ENCODE measurements around the gene ERMARD.

The ERMARD gene

DNA sequence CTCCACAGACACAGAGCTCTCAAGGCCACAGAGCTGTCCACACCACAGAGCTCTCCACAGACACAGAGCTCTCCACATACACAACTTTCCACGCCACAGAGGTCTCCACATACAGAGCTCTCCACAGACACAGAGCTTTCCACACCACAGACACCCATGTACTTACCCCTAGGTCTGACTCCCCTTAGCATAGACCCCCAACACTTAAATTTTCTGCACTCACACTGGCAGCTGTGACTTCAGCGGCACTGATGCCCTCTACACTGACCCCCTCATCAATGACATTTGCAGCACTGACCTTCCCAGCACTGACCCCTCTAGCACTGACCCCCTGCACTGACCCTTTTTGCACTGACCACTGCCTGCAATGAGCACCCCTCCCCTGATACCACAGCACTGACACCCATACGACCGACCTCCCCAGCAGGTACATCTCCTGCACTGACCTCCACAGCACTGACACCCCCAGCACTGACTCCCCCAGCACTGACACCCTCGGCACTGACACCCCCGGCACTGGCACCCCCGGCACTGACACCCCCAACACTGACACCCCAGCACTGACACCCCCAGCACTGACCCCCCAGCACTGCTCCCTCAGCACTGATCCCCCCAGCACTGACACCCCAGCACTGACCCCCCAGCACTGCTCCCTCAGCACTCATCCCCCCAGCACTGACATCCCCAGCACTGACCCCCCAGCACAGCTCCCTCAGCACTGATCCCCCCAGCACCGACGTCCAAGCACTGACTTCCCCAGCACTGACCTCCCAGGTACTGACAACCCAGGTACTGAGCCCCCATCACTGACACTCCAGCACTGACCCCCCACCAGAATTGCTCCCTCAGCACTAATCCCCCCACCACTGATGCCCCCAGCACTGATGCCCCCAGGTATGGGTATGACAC, 56.5 kb downstream of the ERMARD start:
- Histone ChIP-seq H3K4me3 (replicated peaks; ENCODE audit: insufficient read depth, low read length) (no peak overlapping the region), H3K27me3 (ENCODE audit: insufficient read depth, poor library complexity, severe bottlenecking) (peaks cover 12% of the 10 kb centered on the region), H3K27ac (replicated peaks) (no peak overlapping the region)
- TF ChIP-seq, protein P1, sequence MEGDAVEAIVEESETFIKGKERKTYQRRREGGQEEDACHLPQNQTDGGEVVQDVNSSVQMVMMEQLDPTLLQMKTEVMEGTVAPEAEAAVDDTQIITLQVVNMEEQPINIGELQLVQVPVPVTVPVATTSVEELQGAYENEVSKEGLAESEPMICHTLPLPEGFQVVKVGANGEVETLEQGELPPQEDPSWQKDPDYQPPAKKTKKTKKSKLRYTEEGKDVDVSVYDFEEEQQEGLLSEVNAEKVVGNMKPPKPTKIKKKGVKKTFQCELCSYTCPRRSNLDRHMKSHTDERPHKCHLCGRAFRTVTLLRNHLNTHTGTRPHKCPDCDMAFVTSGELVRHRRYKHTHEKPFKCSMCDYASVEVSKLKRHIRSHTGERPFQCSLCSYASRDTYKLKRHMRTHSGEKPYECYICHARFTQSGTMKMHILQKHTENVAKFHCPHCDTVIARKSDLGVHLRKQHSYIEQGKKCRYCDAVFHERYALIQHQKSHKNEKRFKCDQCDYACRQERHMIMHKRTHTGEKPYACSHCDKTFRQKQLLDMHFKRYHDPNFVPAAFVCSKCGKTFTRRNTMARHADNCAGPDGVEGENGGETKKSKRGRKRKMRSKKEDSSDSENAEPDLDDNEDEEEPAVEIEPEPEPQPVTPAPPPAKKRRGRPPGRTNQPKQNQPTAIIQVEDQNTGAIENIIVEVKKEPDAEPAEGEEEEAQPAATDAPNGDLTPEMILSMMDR (IDR thresholded peaks at IDR 0.05; ENCODE audit: insufficient read depth, low read length), result no peak
- TF ChIP-seq SPI1 (IDR thresholded peaks at IDR 0.05; ENCODE audit: borderline replicate concordance, low read depth) (no peak), POLR2AphosphoS5 (IDR thresholded peaks at IDR 0.05; ENCODE audit: low read depth) (no peak), GABPA (IDR thresholded peaks at IDR 0.05; ENCODE audit: low read depth) (no peak)
- TF ChIP-seq, protein P2, sequence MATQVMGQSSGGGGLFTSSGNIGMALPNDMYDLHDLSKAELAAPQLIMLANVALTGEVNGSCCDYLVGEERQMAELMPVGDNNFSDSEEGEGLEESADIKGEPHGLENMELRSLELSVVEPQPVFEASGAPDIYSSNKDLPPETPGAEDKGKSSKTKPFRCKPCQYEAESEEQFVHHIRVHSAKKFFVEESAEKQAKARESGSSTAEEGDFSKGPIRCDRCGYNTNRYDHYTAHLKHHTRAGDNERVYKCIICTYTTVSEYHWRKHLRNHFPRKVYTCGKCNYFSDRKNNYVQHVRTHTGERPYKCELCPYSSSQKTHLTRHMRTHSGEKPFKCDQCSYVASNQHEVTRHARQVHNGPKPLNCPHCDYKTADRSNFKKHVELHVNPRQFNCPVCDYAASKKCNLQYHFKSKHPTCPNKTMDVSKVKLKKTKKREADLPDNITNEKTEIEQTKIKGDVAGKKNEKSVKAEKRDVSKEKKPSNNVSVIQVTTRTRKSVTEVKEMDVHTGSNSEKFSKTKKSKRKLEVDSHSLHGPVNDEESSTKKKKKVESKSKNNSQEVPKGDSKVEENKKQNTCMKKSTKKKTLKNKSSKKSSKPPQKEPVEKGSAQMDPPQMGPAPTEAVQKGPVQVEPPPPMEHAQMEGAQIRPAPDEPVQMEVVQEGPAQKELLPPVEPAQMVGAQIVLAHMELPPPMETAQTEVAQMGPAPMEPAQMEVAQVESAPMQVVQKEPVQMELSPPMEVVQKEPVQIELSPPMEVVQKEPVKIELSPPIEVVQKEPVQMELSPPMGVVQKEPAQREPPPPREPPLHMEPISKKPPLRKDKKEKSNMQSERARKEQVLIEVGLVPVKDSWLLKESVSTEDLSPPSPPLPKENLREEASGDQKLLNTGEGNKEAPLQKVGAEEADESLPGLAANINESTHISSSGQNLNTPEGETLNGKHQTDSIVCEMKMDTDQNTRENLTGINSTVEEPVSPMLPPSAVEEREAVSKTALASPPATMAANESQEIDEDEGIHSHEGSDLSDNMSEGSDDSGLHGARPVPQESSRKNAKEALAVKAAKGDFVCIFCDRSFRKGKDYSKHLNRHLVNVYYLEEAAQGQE (IDR thresholded peaks at IDR 0.05; ENCODE audit: insufficient replicate concordance, low read depth), result no peak
- DNase-seq (ENCODE audit: low read depth in 1 of 2, low spot score in 1 of 2), result no peak

GRCh38 chr6:169808608-169808967, 57.2 kb downstream of the ERMARD start:
- peaks cover 12% of the 10 kb centered on the region for H3K27me3 ChIP-seq (ENCODE audit: insufficient read depth, poor library complexity, severe bottlenecking)
- DNase-seq (ENCODE audit: low read depth in 1 of 2, low spot score in 1 of 2), result no peak
- no peak overlapping the region for H3K27ac ChIP-seq (replicated peaks)
- TF ChIP-seq POLR2AphosphoS5 (IDR thresholded peaks at IDR 0.05; ENCODE audit: low read depth) (no peak), GABPA (IDR thresholded peaks at IDR 0.05; ENCODE audit: low read depth) (no peak), SPI1 (IDR thresholded peaks at IDR 0.05; ENCODE audit: borderline replicate concordance, low read depth) (no peak)
- TF ChIP-seq, protein P1 (IDR thresholded peaks at IDR 0.05; ENCODE audit: insufficient read depth, low read length), result no peak
- TF ChIP-seq, protein P2 (IDR thresholded peaks at IDR 0.05; ENCODE audit: insufficient replicate concordance, low read depth), result no peak
- H3K4me3 ChIP-seq (replicated peaks; ENCODE audit: insufficient read depth, low read length), result no peak overlapping the region

DNA sequence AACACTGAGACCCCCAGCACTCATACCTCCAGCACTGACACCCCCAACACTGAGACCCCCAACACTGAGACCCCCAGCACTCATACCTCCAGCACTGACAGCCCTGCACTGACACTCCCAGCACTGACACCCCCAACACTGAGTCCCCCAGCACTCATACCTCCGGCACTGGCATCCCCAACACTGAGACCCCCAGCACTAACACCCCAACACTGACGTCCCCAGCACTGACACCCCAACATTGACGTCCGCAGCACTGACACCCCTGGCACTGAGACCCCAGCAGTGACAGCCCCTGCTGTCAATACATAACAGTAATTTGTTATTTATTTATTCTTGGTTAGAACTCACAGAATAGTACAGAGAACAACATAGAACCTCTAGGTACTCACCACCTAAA, 58.0 kb downstream of the ERMARD start:
- Histone ChIP-seq H3K4me3 (replicated peaks; ENCODE audit: insufficient read depth, low read length) (no peak overlapping the region), H3K27me3 (ENCODE audit: insufficient read depth, poor library complexity, severe bottlenecking) (peaks cover 12% of the 10 kb centered on the region), H3K27ac (replicated peaks) (no peak overlapping the region)
- DNase-seq (ENCODE audit: low read depth in 1 of 2, low spot score in 1 of 2), result no peak
- no peak for TF ChIP-seq POLR2AphosphoS5 (IDR thresholded peaks at IDR 0.05; ENCODE audit: low read depth)
- TF ChIP-seq, protein P1 (IDR thresholded peaks at IDR 0.05; ENCODE audit: insufficient read depth, low read length), result no peak
- no peak for TF ChIP-seq SPI1 (IDR thresholded peaks at IDR 0.05; ENCODE audit: borderline replicate concordance, low read depth)
- TF ChIP-seq, protein P2 (IDR thresholded peaks at IDR 0.05; ENCODE audit: insufficient replicate concordance, low read depth), result no peak
